HepG2 (cell line): Measurements from ENCODE around the gene SSPN. TPM values are rescaled to one million over a fixed set of nuclear protein-coding genes. Genes with fewer than 3 reads are reported as not detected.

Source experiments
- ATAC-seq: fragments of 200-7000 bp; cut with Tn5 transposase; 3 replicates; pipeline ENCODE4 v1.9.1; 2020; ENCODE audit warnings: mild to moderate bottlenecking, moderate library complexity
- BruUV-seq: library from RNA; stranded (reverse); fragments of 400-500 nt; replicated peaks from 2 replicates; lab custom pipeline; 2021; lab: Mats Ljungman, UMichigan
- CTCF ChIA-PET: fragments of 300-600 bp; formaldehyde crosslinking; extraction: SDS; loops from one replicate; lab custom pipeline; 2021; ENCODE audit warnings: low total read pairs, inconsistent platforms, low intra/inter-chr PET ratio; lab: Yijun Ruan, JAX
- POLR2A ChIA-PET: fragments of 350-600 bp; sonication (Branson Sonifier 250); formaldehyde crosslinking; loops from one replicate; lab custom pipeline; 2020; ENCODE audit warnings: antibody characterized with exemption, inconsistent platforms; lab: Yijun Ruan, JAX
- DNase-seq: peaks from one replicate; pipeline ENCODE4 v3.0.0-alpha.2; 2015; ENCODE audit warnings: low spot score
- FAIRE-seq: peaks from 3 replicates; lab custom pipeline; 2011; peaks lifted over from hg19 to GRCh38; lab: Jason Lieb, UNC
- H2AFZ ChIP-seq: one replicate; pipeline ENCODE4 v1.6.1; 2011; ENCODE audit warnings: low read length, inconsistent platforms
- H3K27ac ChIP-seq: fragments of 300-600 bp; 3 replicates; pipeline ENCODE4 v1.8.0; 2011; ENCODE audit warnings: mixed run types, mild to moderate bottlenecking, mixed read lengths, low read length, inconsistent platforms; ENCODE audit not compliant: insufficient read depth; ENCODE audit errors: extremely low read length
- H3K27me3 ChIP-seq, 2 experiments: fragments of 200-600 bp in 1 of 2; 2 replicates in 1 of 2; 3 replicates in 1 of 2; pipeline versions ENCODE4 v1.6.0 to v1.8.0; 2011; ENCODE audit warnings: low read length in 2 of 2, mild to moderate bottlenecking in 2 of 2, moderate library complexity in 2 of 2, inconsistent platforms in 1 of 2; ENCODE audit not compliant: insufficient read depth in 2 of 2, control insufficient read depth in 1 of 2
- H3K36me3 ChIP-seq, 2 experiments: fragments of 200-600 bp in 1 of 2; replicated peaks in 1 of 2; 2 replicates in 1 of 2; 3 replicates in 1 of 2; pipeline versions ENCODE4 v1.5.1 to v1.8.0; 2011; ENCODE audit warnings: low read length in 2 of 2, inconsistent platforms in 1 of 2; ENCODE audit not compliant: insufficient read depth in 2 of 2, control insufficient read depth in 1 of 2
- H3K4me1 ChIP-seq: 2 replicates; pipeline ENCODE4 v1.5.1; 2012; ENCODE audit warnings: low read length, inconsistent platforms; ENCODE audit not compliant: insufficient read depth
- H3K4me2 ChIP-seq: 2 replicates; pipeline ENCODE4 v1.6.0; 2011; ENCODE audit warnings: low read depth, low read length, inconsistent platforms
- H3K4me3 ChIP-seq, 3 experiments: fragments of 200-600 bp in 1 of 3; sonication (generic), shearing (Covaris generic) in 1 of 3; replicated peaks in 1 of 3; 2 replicates each; pipeline ENCODE4 v1.5.1; 2011 to 2016; ENCODE audit warnings: low read length in 3 of 3, inconsistent platforms in 2 of 3, low read depth in 2 of 3, mild to moderate bottlenecking in 2 of 3, control low read depth in 1 of 3, mixed read lengths in 1 of 3; ENCODE audit not compliant: insufficient read depth in 1 of 3
- H3K79me2 ChIP-seq: one replicate; pipeline ENCODE4 v1.6.1; 2011; ENCODE audit warnings: low read length, inconsistent platforms; ENCODE audit not compliant: insufficient read depth
- H3K9ac ChIP-seq: 2 replicates; pipeline ENCODE4 v1.6.0; 2011; ENCODE audit warnings: mild to moderate bottlenecking, low read depth, low read length, inconsistent platforms; ENCODE audit not compliant: insufficient read depth
- H3K9me3 ChIP-seq: 2 replicates; pipeline ENCODE4 v1.5.1; 2012; ENCODE audit warnings: mild to moderate bottlenecking, low read length
- H4K20me1 ChIP-seq: 2 replicates; pipeline ENCODE4 v1.6.0; 2011; ENCODE audit warnings: inconsistent platforms, mild to moderate bottlenecking, low read length, moderate library complexity; ENCODE audit not compliant: insufficient read depth
- ATAD3A ChIP-seq: sonication (generic); formaldehyde crosslinking; IDR thresholded peaks from 2 replicates; pipeline ENCODE4 v1.4.0; 2020; ENCODE audit warnings: missing genetic modification reagents
- CCAR2 ChIP-seq: fragments of 200-400 bp; formaldehyde crosslinking; optimal IDR thresholded peaks from 2 replicates; pipeline ENCODE3; 2018; ENCODE audit warnings: low read depth, mild to moderate bottlenecking, low read length, moderate library complexity
- IKZF1 ChIP-seq: fragments of 450-650 bp; IDR thresholded peaks from 2 replicates; pipeline ENCODE4 v1.7.1; 2016
- ISL2 ChIP-seq: sonication (generic); formaldehyde crosslinking; IDR thresholded peaks from 2 replicates; pipeline ENCODE4 v1.5.0; 2020; ENCODE audit warnings: missing genetic modification reagents
- KDM5A ChIP-seq: fragments of 200-600 bp; sonication (generic); IDR thresholded peaks from 2 replicates; pipeline ENCODE4 v1.7.0; 2018; ENCODE audit warnings: antibody characterized with exemption, mild to moderate bottlenecking, low read length, borderline replicate concordance
- SALL1 ChIP-seq: sonication (generic); formaldehyde crosslinking; IDR thresholded peaks from 2 replicates; pipeline ENCODE4 v1.8.0; 2022; ENCODE audit warnings: mild to moderate bottlenecking, missing genetic modification reagents
- TAF15 ChIP-seq: fragments of 200-400 bp; formaldehyde crosslinking; IDR thresholded peaks from one replicate; pipeline ENCODE4 v1.6.1; 2018; ENCODE audit warnings: mild to moderate bottlenecking, low read depth, low read length; ENCODE audit not compliant: poor library complexity, severe bottlenecking
- TGIF2 ChIP-seq: IDR thresholded peaks from 2 replicates; pipeline ENCODE4 v1.6.1; 2016; ENCODE audit warnings: control low read depth, missing compliant biosample characterization
- TOE1 ChIP-seq: sonication (generic); formaldehyde crosslinking; IDR thresholded peaks from 2 replicates; pipeline ENCODE4 v1.4.0; 2020; ENCODE audit warnings: mild to moderate bottlenecking, missing genetic modification reagents
- U2AF1 ChIP-seq: fragments of 200-400 bp; formaldehyde crosslinking; optimal IDR thresholded peaks from 2 replicates; pipeline ENCODE3; 2017; ENCODE audit warnings: mild to moderate bottlenecking, low read depth, low read length
- ZNF10 ChIP-seq: sonication (generic); formaldehyde crosslinking; IDR thresholded peaks from 2 replicates; pipeline ENCODE4 v1.4.0; 2020; ENCODE audit warnings: mild to moderate bottlenecking, low read depth, missing genetic modification reagents, borderline replicate concordance
- ZNF143 ChIP-seq: sonication (generic); formaldehyde crosslinking; IDR thresholded peaks from 2 replicates; pipeline ENCODE4 v1.4.0; 2020; ENCODE audit warnings: missing genetic modification reagents
- ZNF746 ChIP-seq: sonication (generic); formaldehyde crosslinking; IDR thresholded peaks from 2 replicates; pipeline ENCODE4 v1.8.0; 2022; ENCODE audit warnings: mild to moderate bottlenecking, missing genetic modification reagents
- ZNF790 ChIP-seq: sonication (generic); formaldehyde crosslinking; IDR thresholded peaks from 2 replicates; pipeline ENCODE4 v1.8.0; 2022; ENCODE audit warnings: missing genetic modification reagents, mild to moderate bottlenecking, borderline replicate concordance
- ZSCAN31 ChIP-seq: sonication (generic); formaldehyde crosslinking; IDR thresholded peaks from 2 replicates; pipeline ENCODE4 v1.5.0; 2020; ENCODE audit warnings: low read depth, mild to moderate bottlenecking, missing genetic modification reagents
- WGBS: methylation state at CpG from one replicate; pipeline ENCODE4 v1.1.6; 2017; ENCODE audit warnings: low lambda C conversion rate; 5-methylcytosine and 5-hydroxymethylcytosine counted together
- in situ Hi-C: cut with HindIII; loops from 2 replicates; pipeline ENCODE4 v1.10.0; 2017; ENCODE audit warnings: low pct_unique_long_range_greater_than_20kb; ENCODE audit not compliant: extremely low pct_ligation_motif_present
- intact Hi-C: fragments of 100-400 bp; cut with micrococcal nuclease; formaldehyde crosslinking; loops from one replicate; pipeline ENCODE4 v1.10.0; 2022; ENCODE audit not compliant: unreplicated experiment
- polyA plus RNA-seq, 8 experiments: library from polyadenylated mRNA; depleted of rRNA in 3 of 8; stranded (reverse) in 7 of 8; unstranded in 1 of 8; fragments of >200 nt; fragmentation: Illumina TruSeq in 4 of 8; extraction: Trizol in 4 of 8; gene quantifications; 2 replicates each; pipeline versions ENCODE4 v1.2.1 to v1.2.3, GENCODE V29; 2011 to 2016; ENCODE audit warnings: low read depth in 4 of 8, missing spikeins in 1 of 8, mixed read lengths in 1 of 8; ENCODE audit not compliant: insufficient read depth in 1 of 8
- total RNA-seq, 5 experiments: library from RNA; depleted of rRNA; stranded (reverse); fragments of >200 nt; fragmentation: Illumina TruSeq; extraction: Trizol; gene quantifications; 2 replicates each; pipeline ENCODE4 v1.2.3, GENCODE V29; 2016; ENCODE audit warnings: low read depth in 1 of 5
- TF ChIP-seq, protein P1 (sequence below): sonication (generic); formaldehyde crosslinking; IDR thresholded peaks from 2 replicates; pipeline ENCODE4 v1.9.0; 2021; ENCODE audit warnings: missing genetic modification reagents, mild to moderate bottlenecking, borderline replicate concordance
- TF ChIP-seq, protein P2 (sequence below): sonication (generic); formaldehyde crosslinking; IDR thresholded peaks from 2 replicates; pipeline ENCODE4 v1.5.0; 2020; ENCODE audit warnings: missing genetic modification reagents, mild to moderate bottlenecking, borderline replicate concordance
- TF ChIP-seq, protein P3 (sequence below): sonication (generic); formaldehyde crosslinking; IDR thresholded peaks from 2 replicates; pipeline ENCODE4 v1.4.0; 2020; ENCODE audit warnings: missing genetic modification reagents; ENCODE audit errors: not compliant biosample characterization
- TF ChIP-seq, protein P4 (sequence below): sonication (generic); formaldehyde crosslinking; IDR thresholded peaks from 2 replicates; pipeline ENCODE4 v1.5.1; 2020; ENCODE audit warnings: mild to moderate bottlenecking, missing genetic modification reagents, borderline replicate concordance
- TF ChIP-seq, protein P5 (sequence below): sonication (generic); formaldehyde crosslinking; IDR thresholded peaks from 2 replicates; pipeline ENCODE4 v1.4.0; 2020; ENCODE audit warnings: missing genetic modification reagents

The SSPN gene
- total and polyA plus RNA-seq, 2 of the 13 experiments (the other 11 are each of a cell fraction or from before 2014, with no cell fraction given): not detected

DNA sequence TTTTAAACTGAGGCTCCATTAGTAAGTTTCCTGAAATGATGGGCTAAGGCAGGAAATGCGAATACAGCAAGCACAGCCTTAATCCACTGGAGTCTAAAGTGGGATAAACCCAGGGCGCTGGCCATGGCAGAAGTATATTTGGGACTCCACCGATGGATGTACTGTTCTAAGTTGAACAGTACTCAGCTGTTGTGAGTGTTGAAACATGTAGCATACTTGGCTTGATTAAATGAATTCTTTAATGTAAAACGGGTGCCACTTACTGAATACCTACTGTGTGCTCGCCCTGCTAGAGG, 996 bp downstream of the SSPN start (continued):
- no peak for TF ChIP-seq CCAR2
- TF ChIP-seq ZNF143 (CRISPR knock-in tag): no peak
- TF ChIP-seq TOE1 (CRISPR knock-in tag): no peak
- TF ChIP-seq ZNF746: no peak
- TF ChIP-seq IKZF1: no peak
- no peak for TF ChIP-seq ISL2 (CRISPR knock-in tag)
- TF ChIP-seq, all 625 proteins: peak for 0

DNA sequence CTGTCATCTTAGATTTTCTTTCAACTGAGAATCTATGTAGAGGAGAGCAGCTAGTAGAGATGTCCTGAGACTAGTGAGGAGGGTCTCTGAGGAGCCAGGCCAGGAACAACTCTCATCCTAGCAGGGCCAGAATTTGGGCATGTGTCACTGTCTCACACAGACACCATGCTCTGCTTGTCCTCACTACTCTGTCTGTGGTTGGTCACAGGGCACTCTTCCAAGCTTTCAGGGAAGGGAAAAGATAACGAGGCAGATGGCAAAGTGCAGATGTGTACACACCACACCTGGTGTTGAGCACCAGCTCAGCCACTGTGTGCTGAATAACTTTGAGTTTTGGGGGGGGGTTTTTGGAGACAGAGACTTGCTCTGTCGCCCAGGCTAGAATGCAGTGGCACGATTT, 2.5 kb downstream of the SSPN start:
- FAIRE-seq (no peak), DNase-seq (no peak), ATAC-seq (no peak)
- 7% methylated on average over 2 of the region's 3 CpGs for WGBS
- no peak overlapping the region for H3K9ac ChIP-seq
- POLR2A ChIA-PET: no interaction called here
- no peaks in the 10 kb centered on the region for H3K9me3 ChIP-seq
- no peaks in the 10 kb centered on the region for H3K79me2 ChIP-seq
- H3K4me3 ChIP-seq: no peak overlapping the region
- H3K4me2 ChIP-seq: no peak overlapping the region
- H3K27me3 ChIP-seq: peaks cover 5 to 50% of the 10 kb centered on the region in 2 experiments; a peak in 3 of 5 replicates
- H3K36me3 ChIP-seq: no peaks in the 10 kb centered on the region
- in situ Hi-C loops: no loop called here
- H4K20me1 ChIP-seq: no peaks in the 10 kb centered on the region
- no peak overlapping the region for H2AFZ ChIP-seq
- no peak overlapping the region for H3K27ac ChIP-seq
- no TSS peak for BruUV-seq
- intact Hi-C loops: no loop called here
- no peaks in the 10 kb centered on the region for H3K4me1 ChIP-seq
- CTCF ChIA-PET: no interaction called here
- TF ChIP-seq KDM5A (no peak), U2AF1 (no peak), ATAD3A (CRISPR knock-in tag) (no peak), ZNF790 (CRISPR knock-in tag) (no peak), TAF15 (no peak), TGIF2 (CRISPR knock-in tag) (no peak), ZNF10 (CRISPR knock-in tag) (no peak), ZSCAN31 (CRISPR knock-in tag) (no peak), SALL1 (no peak)
- TF ChIP-seq, protein P1, sequence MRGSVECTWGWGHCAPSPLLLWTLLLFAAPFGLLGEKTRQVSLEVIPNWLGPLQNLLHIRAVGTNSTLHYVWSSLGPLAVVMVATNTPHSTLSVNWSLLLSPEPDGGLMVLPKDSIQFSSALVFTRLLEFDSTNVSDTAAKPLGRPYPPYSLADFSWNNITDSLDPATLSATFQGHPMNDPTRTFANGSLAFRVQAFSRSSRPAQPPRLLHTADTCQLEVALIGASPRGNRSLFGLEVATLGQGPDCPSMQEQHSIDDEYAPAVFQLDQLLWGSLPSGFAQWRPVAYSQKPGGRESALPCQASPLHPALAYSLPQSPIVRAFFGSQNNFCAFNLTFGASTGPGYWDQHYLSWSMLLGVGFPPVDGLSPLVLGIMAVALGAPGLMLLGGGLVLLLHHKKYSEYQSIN (CRISPR knock-in tag): no peak
- TF ChIP-seq, protein P2, sequence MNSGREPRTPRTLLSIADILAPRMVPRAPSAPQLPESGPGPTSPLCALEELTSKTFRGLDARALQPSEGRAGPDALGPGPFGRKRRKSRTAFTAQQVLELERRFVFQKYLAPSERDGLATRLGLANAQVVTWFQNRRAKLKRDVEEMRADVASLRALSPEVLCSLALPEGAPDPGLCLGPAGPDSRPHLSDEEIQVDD: no peak
- TF ChIP-seq, protein P3, sequence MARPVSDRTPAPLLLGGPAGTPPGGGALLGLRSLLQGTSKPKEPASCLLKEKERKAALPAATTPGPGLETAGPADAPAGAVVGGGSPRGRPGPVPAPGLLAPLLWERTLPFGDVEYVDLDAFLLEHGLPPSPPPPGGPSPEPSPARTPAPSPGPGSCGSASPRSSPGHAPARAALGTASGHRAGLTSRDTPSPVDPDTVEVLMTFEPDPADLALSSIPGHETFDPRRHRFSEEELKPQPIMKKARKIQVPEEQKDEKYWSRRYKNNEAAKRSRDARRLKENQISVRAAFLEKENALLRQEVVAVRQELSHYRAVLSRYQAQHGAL (CRISPR knock-in tag): no peak
- TF ChIP-seq, protein P4, sequence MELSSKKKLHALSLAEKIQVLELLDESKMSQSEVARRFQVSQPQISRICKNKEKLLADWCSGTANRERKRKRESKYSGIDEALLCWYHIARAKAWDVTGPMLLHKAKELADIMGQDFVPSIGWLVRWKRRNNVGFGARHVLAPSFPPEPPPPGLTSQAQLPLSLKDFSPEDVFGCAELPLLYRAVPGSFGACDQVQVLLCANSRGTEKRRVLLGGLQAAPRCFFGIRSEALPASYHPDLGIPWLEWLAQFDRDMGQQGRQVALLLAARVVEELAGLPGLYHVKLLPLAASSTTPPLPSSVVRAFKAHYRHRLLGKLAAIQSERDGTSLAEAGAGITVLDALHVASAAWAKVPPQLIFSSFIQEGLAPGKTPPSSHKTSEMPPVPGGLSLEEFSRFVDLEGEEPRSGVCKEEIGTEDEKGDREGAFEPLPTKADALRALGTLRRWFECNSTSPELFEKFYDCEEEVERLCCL (CRISPR knock-in tag): no peak
- TF ChIP-seq, protein P5, sequence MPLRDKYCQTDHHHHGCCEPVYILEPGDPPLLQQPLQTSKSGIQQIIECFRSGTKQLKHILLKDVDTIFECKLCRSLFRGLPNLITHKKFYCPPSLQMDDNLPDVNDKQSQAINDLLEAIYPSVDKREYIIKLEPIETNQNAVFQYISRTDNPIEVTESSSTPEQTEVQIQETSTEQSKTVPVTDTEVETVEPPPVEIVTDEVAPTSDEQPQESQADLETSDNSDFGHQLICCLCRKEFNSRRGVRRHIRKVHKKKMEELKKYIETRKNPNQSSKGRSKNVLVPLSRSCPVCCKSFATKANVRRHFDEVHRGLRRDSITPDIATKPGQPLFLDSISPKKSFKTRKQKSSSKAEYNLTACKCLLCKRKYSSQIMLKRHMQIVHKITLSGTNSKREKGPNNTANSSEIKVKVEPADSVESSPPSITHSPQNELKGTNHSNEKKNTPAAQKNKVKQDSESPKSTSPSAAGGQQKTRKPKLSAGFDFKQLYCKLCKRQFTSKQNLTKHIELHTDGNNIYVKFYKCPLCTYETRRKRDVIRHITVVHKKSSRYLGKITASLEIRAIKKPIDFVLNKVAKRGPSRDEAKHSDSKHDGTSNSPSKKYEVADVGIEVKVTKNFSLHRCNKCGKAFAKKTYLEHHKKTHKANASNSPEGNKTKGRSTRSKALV (CRISPR knock-in tag): no peak
